H1 (cell line): ENCODE data around the gene EFCAB8. TPM values are rescaled to one million over a fixed set of nuclear protein-coding genes. Genes with fewer than 3 reads are reported as not detected.

Experiments used
- CTCF ChIA-PET: fragments of 300-600 bp; sonication (Branson Sonifier 250); formaldehyde crosslinking; loops from one replicate; lab custom pipeline; 2021; ENCODE audit not compliant: partially characterized antibody; lab: Charles Lee
- POLR2A ChIA-PET: fragments of 300-600 bp; sonication (Branson Sonifier 250); formaldehyde crosslinking; loops from one replicate; lab custom pipeline; 2021; ENCODE audit warnings: inconsistent platforms; ENCODE audit not compliant: partially characterized antibody; lab: Charles Lee
- DNase-seq, 2 experiments: peaks; one replicate each; pipeline versions ENCODE4 v3.0.0 to v3.0.0-alpha.2; 2010 to 2022; ENCODE audit warnings: low spot score in 2 of 2, low read depth in 1 of 2, mixed read lengths in 1 of 2
- FAIRE-seq: peaks from 2 replicates; lab custom pipeline; 2011; peaks lifted over from hg19 to GRCh38; lab: Jason Lieb, UNC
- H2AFZ ChIP-seq: 2 replicates; pipeline ENCODE4 v1.8.1; 2012; ENCODE audit warnings: low read length, inconsistent platforms
- H2AK5ac ChIP-seq: 2 replicates; pipeline ENCODE4 v1.6.1; 2013; ENCODE audit warnings: low read depth, low read length
- H2BK120ac ChIP-seq: replicated peaks from 2 replicates; pipeline ENCODE3; 2013; ENCODE audit warnings: low read depth, low read length, inconsistent platforms
- H2BK12ac ChIP-seq: 2 replicates; pipeline ENCODE4 v1.6.1; 2013; ENCODE audit warnings: low read depth, low read length
- H2BK15ac ChIP-seq: 2 replicates; pipeline ENCODE4 v1.6.1; 2013; ENCODE audit warnings: low read length
- H2BK20ac ChIP-seq: 2 replicates; pipeline ENCODE4 v1.6.1; 2013; ENCODE audit warnings: low read length
- H2BK5ac ChIP-seq: 2 replicates; pipeline ENCODE4 v1.6.1; 2013; ENCODE audit warnings: low read depth, low read length
- H3K14ac ChIP-seq: 2 replicates; pipeline ENCODE4 v1.6.1; 2013; ENCODE audit warnings: inconsistent platforms; ENCODE audit not compliant: insufficient read length
- H3K18ac ChIP-seq: 2 replicates; pipeline ENCODE4 v1.6.1; 2013; ENCODE audit warnings: low read length; ENCODE audit errors: extremely low read depth
- H3K23ac ChIP-seq: 2 replicates; pipeline ENCODE4 v1.6.1; 2013; ENCODE audit warnings: inconsistent platforms; ENCODE audit not compliant: insufficient read length
- H3K23me2 ChIP-seq: 2 replicates; pipeline ENCODE4 v1.6.1; 2013; ENCODE audit warnings: low read depth, low read length
- H3K27ac ChIP-seq: 2 replicates; pipeline ENCODE4 v1.6.1; 2011; ENCODE audit warnings: low read depth, low read length, inconsistent platforms
- H3K27me3 ChIP-seq, 4 experiments: replicated peaks in 1 of 4; 1 replicate in 1 of 4; 2 replicates in 3 of 4; pipeline versions ENCODE4 v1.6.1 to v1.8.1; 2011 to 2013; ENCODE audit warnings: low read length in 3 of 4, mild to moderate bottlenecking in 3 of 4, inconsistent platforms in 2 of 4, mixed read lengths in 2 of 4, moderate library complexity in 1 of 4; ENCODE audit not compliant: control insufficient read depth in 3 of 4, insufficient read depth in 3 of 4; ENCODE audit errors: extremely low read depth in 1 of 4
- H3K36me3 ChIP-seq, 4 experiments: 2 replicates each; pipeline versions ENCODE4 v1.6.1 to v1.8.1; 2011 to 2013; ENCODE audit warnings: mild to moderate bottlenecking in 4 of 4, low read length in 3 of 4, moderate library complexity in 2 of 4, control low read depth in 1 of 4, inconsistent platforms in 1 of 4; ENCODE audit not compliant: insufficient read depth in 4 of 4, control insufficient read depth in 2 of 4
- H3K4ac ChIP-seq: replicated peaks from 2 replicates; pipeline ENCODE3; 2013; ENCODE audit warnings: low read length, low read depth, mixed read lengths, inconsistent platforms; ENCODE audit not compliant: insufficient read length
- H3K4me1 ChIP-seq, 4 experiments: replicated peaks in 1 of 4; 1 replicate in 1 of 4; 2 replicates in 3 of 4; pipeline versions ENCODE4 v1.6.1 to v1.8.1; 2011 to 2013; ENCODE audit warnings: low read length in 3 of 4, inconsistent platforms in 2 of 4, mixed read lengths in 1 of 4; ENCODE audit not compliant: insufficient read depth in 4 of 4, control insufficient read depth in 3 of 4
- H3K4me2 ChIP-seq, 2 experiments: 2 replicates each; pipeline versions ENCODE4 v1.6.1 to v1.8.1; 2011 to 2013; ENCODE audit warnings: low read depth in 2 of 2, low read length in 2 of 2, control low read depth in 1 of 2, inconsistent platforms in 1 of 2, mild to moderate bottlenecking in 1 of 2; ENCODE audit not compliant: insufficient read depth in 1 of 2
- H3K4me3 ChIP-seq, 4 experiments: fragments of 200-600, 300-600 bp in 1 of 4; sonication (generic), shearing (Covaris generic), sonication (Bioruptor Twin) in 1 of 4; 2 replicates each; pipeline versions ENCODE4 v1.5.1 to v1.8.1; 2011 to 2016; ENCODE audit warnings: low read length in 4 of 4, low read depth in 3 of 4, control low read depth in 2 of 4, inconsistent platforms in 2 of 4, mild to moderate bottlenecking in 2 of 4, mixed read lengths in 1 of 4, moderate library complexity in 1 of 4; ENCODE audit not compliant: insufficient read depth in 2 of 4; ENCODE audit errors: extremely low read depth in 1 of 4
- H3K56ac ChIP-seq: replicated peaks from 2 replicates; pipeline ENCODE3; 2013; ENCODE audit warnings: low read depth, mild to moderate bottlenecking, mixed read lengths, low read length, inconsistent platforms; ENCODE audit not compliant: insufficient read length
- H3K79me1 ChIP-seq: 2 replicates; pipeline ENCODE4 v1.6.1; 2013; ENCODE audit warnings: low read depth, low read length, control low read depth
- H3K79me2 ChIP-seq, 2 experiments: 2 replicates each; pipeline versions ENCODE4 v1.6.1 to v1.8.1; 2012 to 2013; ENCODE audit warnings: low read length in 2 of 2, mild to moderate bottlenecking in 2 of 2, inconsistent platforms in 1 of 2; ENCODE audit not compliant: insufficient read depth in 2 of 2, control insufficient read depth in 1 of 2
- H3K9ac ChIP-seq, 4 experiments: replicated peaks in 1 of 4; 1 replicate in 1 of 4; 2 replicates in 3 of 4; pipeline versions ENCODE4 v1.6.1 to v1.8.1; 2011 to 2013; ENCODE audit warnings: low read depth in 3 of 4, low read length in 3 of 4, control low read depth in 2 of 4, mild to moderate bottlenecking in 2 of 4, moderate library complexity in 2 of 4, inconsistent platforms in 1 of 4; ENCODE audit errors: extremely low read depth in 1 of 4
- H3K9me3 ChIP-seq, 2 experiments: 2 replicates each; pipeline versions ENCODE4 v1.6.1 to v1.8.1; 2012 to 2013; ENCODE audit warnings: mild to moderate bottlenecking in 2 of 2, moderate library complexity in 2 of 2, control low read depth in 1 of 2, inconsistent platforms in 1 of 2, low read depth in 1 of 2, low read length in 1 of 2, mixed read lengths in 1 of 2; ENCODE audit not compliant: insufficient read depth in 2 of 2
- H4K20me1 ChIP-seq, 2 experiments: replicated peaks in 1 of 2; 2 replicates each; pipeline versions ENCODE3 to v1.8.1; 2011 to 2013; ENCODE audit warnings: inconsistent platforms in 2 of 2, low read length in 2 of 2, mild to moderate bottlenecking in 1 of 2; ENCODE audit not compliant: insufficient read depth in 2 of 2, control insufficient read depth in 1 of 2
- H4K5ac ChIP-seq: 2 replicates; pipeline ENCODE4 v1.6.1; 2013; ENCODE audit warnings: low read length, low read depth, mixed read lengths, inconsistent platforms; ENCODE audit not compliant: insufficient read length
- H4K8ac ChIP-seq: 2 replicates; pipeline ENCODE4 v1.8.0; 2013; ENCODE audit warnings: mild to moderate bottlenecking, moderate library complexity, low read length, inconsistent platforms; ENCODE audit not compliant: insufficient read depth; ENCODE audit errors: extremely low read depth
- H4K91ac ChIP-seq: replicated peaks from 2 replicates; pipeline ENCODE3; 2013; ENCODE audit warnings: low read length, mixed read lengths, inconsistent platforms; ENCODE audit not compliant: insufficient read length
- ASH2L ChIP-seq: fragments of 200-600, 300-600 bp; sonication (generic); IDR thresholded peaks from one replicate; pipeline ENCODE4 v1.7.1; 2017; ENCODE audit warnings: low read length
- BRCA1 ChIP-seq: IDR thresholded peaks from 2 replicates; pipeline ENCODE4 v1.6.1; 2012; ENCODE audit warnings: low read depth, low read length, improper control_type of control experiment
- CBX5 ChIP-seq: fragments of 300-800, 300-1000 bp; sonication (generic); IDR thresholded peaks from 2 replicates; pipeline ENCODE4 v1.7.1; 2016; ENCODE audit warnings: antibody characterized with exemption, low read length, low read depth
- EZH2 ChIP-seq: fragments of 200-600 bp; sonication (generic); IDR thresholded peaks from 2 replicates; pipeline ENCODE4 v1.7.1; 2012; ENCODE audit warnings: low read depth, mild to moderate bottlenecking, moderate library complexity, low read length, inconsistent platforms; ENCODE audit not compliant: severe bottlenecking
- KDM1A ChIP-seq: fragments of 200-600, 300-600 bp; sonication (generic); IDR thresholded peaks from 2 replicates; pipeline ENCODE4 v1.7.1; 2016; ENCODE audit warnings: mild to moderate bottlenecking, low read length, borderline replicate concordance
- NRF1 ChIP-seq: IDR thresholded peaks from 2 replicates; pipeline ENCODE4 v1.6.1; 2011; ENCODE audit warnings: mild to moderate bottlenecking, low read depth, low read length, improper control_type of control experiment
- RNF2 ChIP-seq: fragments of 200-900, 300-1000 bp; sonication (generic); IDR thresholded peaks from 2 replicates; pipeline ENCODE4 v1.7.1; 2016; ENCODE audit warnings: borderline replicate concordance, low read depth, mild to moderate bottlenecking, antibody characterized with exemption, low read length; ENCODE audit not compliant: poor library complexity, severe bottlenecking; ENCODE audit errors: missing control alignments
- SIRT6 ChIP-seq: IDR thresholded peaks from one replicate; pipeline ENCODE4 v1.7.1; 2012; ENCODE audit warnings: low read length, inconsistent platforms
- TAF1 ChIP-seq: IDR thresholded peaks from 2 replicates; pipeline ENCODE4 v1.6.1; 2011; ENCODE audit warnings: mild to moderate bottlenecking, low read depth, low read length
- WGBS, 2 experiments: shearing (Covaris generic) in 1 of 2; methylation state at CpG; one replicate each; pipeline versions ENCODE4 v1.1.6 to v1.1.7; 2013 to 2015; ENCODE audit warnings: low lambda C conversion rate in 2 of 2, mixed read lengths in 2 of 2, inconsistent platforms in 1 of 2, low coverage in 1 of 2, missing lambda C conversion rate in 1 of 2; ENCODE audit not compliant: insufficient replicate concordance in 2 of 2, insufficient coverage in 1 of 2, insufficient read length in 1 of 2; ENCODE audit errors: extremely low coverage in 1 of 2, missing lambda C conversion rate in 1 of 2; 5-methylcytosine and 5-hydroxymethylcytosine counted together
- polyA plus RNA-seq, 7 experiments: library from polyadenylated mRNA; depleted of rRNA in 3 of 7; stranded (reverse) in 5 of 7; unstranded in 2 of 7; fragments of >200 nt in 5 of 7; fragments of 200-250 nt in 2 of 7; gene quantifications; 1 replicate in 5 of 7; 2 replicates in 1 of 7; 4 replicates in 1 of 7; pipeline versions ENCODE4 v1.2.1 to v1.2.3, GENCODE V29; 2011 to 2013; ENCODE audit warnings: missing spikeins in 2 of 7, mixed read lengths in 2 of 7
- total RNA-seq: library from RNA; stranded (reverse); fragmentation: NEBNext Ultra II Directional; extraction: Animal tissue kit (Norgen Biotek cat#: 25700); gene quantifications from 2 replicates; pipeline ENCODE4 v1.2.1, GENCODE V29; 2021

EFCAB8 gene
- total and polyA plus RNA-seq, 2 of the 8 experiments (the other 6 are each of a cell fraction or from before 2014, with no cell fraction given): 0.06 to 0.20 TPM

- no peaks in the 10 kb centered on the region for H3K27me3 ChIP-seq
- no peaks in the 10 kb centered on the region for H3K9me3 ChIP-seq
- no peak overlapping the region for H3K9ac ChIP-seq
- H4K5ac ChIP-seq: no peak overlapping the region
- FAIRE-seq (no peak), DNase-seq (no peak)
- no peaks in the 10 kb centered on the region for H4K20me1 ChIP-seq
- no peak overlapping the region for H3K27ac ChIP-seq
- H2BK5ac ChIP-seq: no peak overlapping the region
- no peak overlapping the region for H3K23ac ChIP-seq
- POLR2A ChIA-PET: no interaction called here
- H4K91ac ChIP-seq: no peak overlapping the region
- no peak overlapping the region for H3K4me3 ChIP-seq
- no peaks in the 10 kb centered on the region for H3K36me3 ChIP-seq
- H3K14ac ChIP-seq: no peak overlapping the region
- no peak overlapping the region for H3K18ac ChIP-seq
- H2BK20ac ChIP-seq: no peak overlapping the region
- H2AFZ ChIP-seq: no peak overlapping the region
- H3K79me2 ChIP-seq: no peaks in the 10 kb centered on the region
- no peak overlapping the region for H3K4ac ChIP-seq
- H2BK120ac ChIP-seq: no peak overlapping the region
- no peaks in the 10 kb centered on the region; a peak in 1 of 7 replicates for H3K4me1 ChIP-seq
- CTCF ChIA-PET: interaction anchor here (0.8 to 2.2 kb wide), 5 partner anchors 8 to 68 kb away, joined by 3 to 10 read pairs (median 5); partner anchors contain the start of gene SUN5
- TF ChIP-seq KDM1A (no peak), NRF1 (no peak), CBX5 (no peak), BRCA1 (no peak), TAF1 (no peak), RNF2 (no peak), EZH2 (no peak), SIRT6 (no peak), ASH2L (no peak)
- H2AK5ac ChIP-seq: no peak overlapping the region
- H2BK12ac ChIP-seq: no peak overlapping the region
- no peak overlapping the region for H2BK15ac ChIP-seq
- H3K4me2 ChIP-seq: no peak overlapping the region
- no peaks in the 10 kb centered on the region for H3K79me1 ChIP-seq
- no peak overlapping the region for H4K8ac ChIP-seq
- WGBS, 2 experiments: 78% methylated on average over 3 of the region's 3 CpGs; no CpG with 5 or more reads in 1 of the 2 experiments
- H3K23me2 ChIP-seq: no peaks in the 10 kb centered on the region; the same call in 1 of the 2 replicates
- H3K56ac ChIP-seq: no peak overlapping the region
These were observed 132.7 kb downstream of the EFCAB8 start for GRCh38 chr20:32991383-32991782.
